Vagina (tissue), 2 donors: ENCODE data around the gene APBB2. TPM values are rescaled to one million over a fixed set of nuclear protein-coding genes. Genes with fewer than 3 reads are reported as not detected.

Source experiments
- DNase-seq, 2 donors: peaks; one replicate each; pipeline ENCODE4 v3.0.0-alpha.2; 2017; ENCODE audit errors: extremely low spot score in 2 of 2
- H3K27ac ChIP-seq: fragments of 200-600 bp; sonication (generic); one replicate; pipeline ENCODE4 v1.5.1; 2019
- H3K27me3 ChIP-seq: fragments of 200-600 bp; sonication (generic); one replicate; pipeline ENCODE4 v1.5.1; 2019
- H3K36me3 ChIP-seq, 2 donors: fragments of 200-600 bp; sonication (generic); one replicate each; pipeline ENCODE4 v1.5.1; 2017 to 2019
- H3K4me1 ChIP-seq: fragments of 200-600 bp; sonication (generic); one replicate; pipeline ENCODE4 v1.5.1; 2019
- H3K4me3 ChIP-seq, 2 donors: fragments of 200-600 bp; sonication (generic); 1 replicate in 1 of 2; 2 replicates in 1 of 2; pipeline ENCODE4 v1.5.1; 2016 to 2019
- H3K9me3 ChIP-seq: fragments of 200-600 bp; sonication (generic); one replicate; pipeline ENCODE4 v1.5.1; 2019
- CTCF ChIP-seq, 3 experiments: fragments of 450-650 bp in 2 of 3; fragments of 200-600 bp in 1 of 3; sonication (generic) in 1 of 3; IDR thresholded peaks; one replicate each; pipeline ENCODE4 v1.5.1; 2017 to 2019; ENCODE audit warnings: antibody characterized with exemption in 3 of 3, mild to moderate bottlenecking in 2 of 3, moderate library complexity in 2 of 3
- POLR2A ChIP-seq, 2 donors: fragments of 450-650 bp; IDR thresholded peaks; one replicate each; pipeline ENCODE4 v1.6.1; 2017; ENCODE audit warnings: antibody characterized with exemption in 2 of 2, mild to moderate bottlenecking in 2 of 2, moderate library complexity in 2 of 2
- POLR2AphosphoS5 ChIP-seq, 2 donors: sonication (generic); formaldehyde crosslinking; IDR thresholded peaks; one replicate each; pipeline ENCODE4 v1.9.0; 2017; ENCODE audit warnings: antibody characterized with exemption in 2 of 2, mild to moderate bottlenecking in 2 of 2, low read depth in 1 of 2; ENCODE audit not compliant: insufficient read depth in 1 of 2
- intact Hi-C: fragments of 100-400 bp; cut with DNase I; formaldehyde crosslinking; loops from one replicate; pipeline ENCODE4 v1.15.1; 2023
- total RNA-seq: library from RNA; depleted of rRNA; stranded (reverse); fragments of >200 nt; gene quantifications from one replicate; pipeline ENCODE4 v1.2.3, GENCODE V29; 2016

The APBB2 gene
- total RNA-seq, 1 donor from 2014 or later: 68.8 TPM

- Histone ChIP-seq H3K4me3 (no peak overlapping the region), H3K9me3 (no peaks in the 10 kb centered on the region), H3K36me3 (no peaks in the 10 kb centered on the region), H3K27me3 (no peaks in the 10 kb centered on the region), H3K27ac (no peak overlapping the region), H3K4me1 (no peaks in the 10 kb centered on the region)
- intact Hi-C loops: no loop called here
- no peak for DNase-seq
- TF ChIP-seq CTCF (IDR thresholded peaks at IDR 0.05): no peak
Measured at GRCh38 chr4:41106694-41107419, 107.5 kb downstream of the APBB2 start.

GRCh38 chr4:41106081-41106480, 108.3 kb downstream of the APBB2 start:
- intact Hi-C loops: no loop called here
- Histone ChIP-seq H3K27ac (no peak overlapping the region), H3K36me3 (no peaks in the 10 kb centered on the region), H3K27me3 (no peaks in the 10 kb centered on the region), H3K9me3 (no peaks in the 10 kb centered on the region), H3K4me3 (no peak overlapping the region), H3K4me1 (no peaks in the 10 kb centered on the region)
- no peak for TF ChIP-seq CTCF (IDR thresholded peaks at IDR 0.05)
- TF ChIP-seq POLR2A (IDR thresholded peaks at IDR 0.05): no peak
- no peak for TF ChIP-seq POLR2AphosphoS5 (IDR thresholded peaks at IDR 0.05; ENCODE audit: insufficient read depth in 1 of 2, low read depth in 1 of 2)
- DNase-seq: no peak

GRCh38 chr4:41104155-41104554, 110.2 kb downstream of the APBB2 start:
- DNase-seq: no peak
- TF ChIP-seq POLR2A (IDR thresholded peaks at IDR 0.05): no peak
- TF ChIP-seq POLR2AphosphoS5 (IDR thresholded peaks at IDR 0.05; ENCODE audit: insufficient read depth in 1 of 2, low read depth in 1 of 2): no peak
- TF ChIP-seq CTCF (IDR thresholded peaks at IDR 0.05): no peak
- Histone ChIP-seq H3K36me3 (no peaks in the 10 kb centered on the region), H3K27ac (no peak overlapping the region), H3K27me3 (no peaks in the 10 kb centered on the region), H3K9me3 (no peaks in the 10 kb centered on the region), H3K4me3 (no peak overlapping the region), H3K4me1 (no peaks in the 10 kb centered on the region)
- intact Hi-C loops: no loop called here

- H3K4me3 ChIP-seq: no peak overlapping the region
- H3K9me3 ChIP-seq: no peaks in the 10 kb centered on the region
- TF ChIP-seq POLR2A (IDR thresholded peaks at IDR 0.05): no peak
- no peak for TF ChIP-seq CTCF (IDR thresholded peaks at IDR 0.05)
- TF ChIP-seq POLR2AphosphoS5 (IDR thresholded peaks at IDR 0.05; ENCODE audit: insufficient read depth in 1 of 2, low read depth in 1 of 2): no peak
- no peaks in the 10 kb centered on the region for H3K27me3 ChIP-seq
- no peaks in the 10 kb centered on the region for H3K36me3 ChIP-seq
- H3K27ac ChIP-seq: no peak overlapping the region
- no peaks in the 10 kb centered on the region for H3K4me1 ChIP-seq
- intact Hi-C loops: no loop called here
- DNase-seq: no peak
Measured at GRCh38 chr4:41103657-41104056, 110.7 kb downstream of the APBB2 start.

- H3K27me3 ChIP-seq: no peaks in the 10 kb centered on the region
- no peak overlapping the region for H3K4me3 ChIP-seq
- no peaks in the 10 kb centered on the region for H3K9me3 ChIP-seq
- H3K36me3 ChIP-seq: no peaks in the 10 kb centered on the region
- H3K27ac ChIP-seq: no peak overlapping the region
- H3K4me1 ChIP-seq: no peaks in the 10 kb centered on the region
- TF ChIP-seq CTCF (IDR thresholded peaks at IDR 0.05) (no peak), POLR2A (IDR thresholded peaks at IDR 0.05) (no peak), POLR2AphosphoS5 (IDR thresholded peaks at IDR 0.05; ENCODE audit: insufficient read depth in 1 of 2, low read depth in 1 of 2) (no peak)
- intact Hi-C loops: no loop called here
- DNase-seq: no peak
Measured at GRCh38 chr4:41102414-41103092, 111.8 kb downstream of the APBB2 start.
